ENCODE results near the gene SNAPIN. TPM values are rescaled to one million over a fixed set of nuclear protein-coding genes. Genes with fewer than 3 reads are reported as not detected.

SNAPIN gene
- total and polyA plus RNA-seq, 9 of the 15 experiments (the other 6 are each of a cell fraction or from before 2014, with no cell fraction given) = 11.2 to 43.9 (median 32.3) TPM

- TF ChIP-seq SPI1 (IDR thresholded peaks at IDR 0.05; ENCODE audit: borderline replicate concordance, low read depth, low read length) (0 out of 2 replicates have a peak, but pooled peaks have one; percentile 8), HNRNPK (IDR thresholded peaks at IDR 0.05; ENCODE audit: low read depth, low read length, poor library complexity, severe bottlenecking) (no peak), IRF9 (tag; IDR thresholded peaks at IDR 0.05) (no peak), L3MBTL2 (IDR thresholded peaks at IDR 0.05) (peak; percentile 51), HEY1 (CRISPR knock-in tag; IDR thresholded peaks at IDR 0.05; ENCODE audit: borderline replicate concordance) (no peak), SIN3A (IDR thresholded peaks at IDR 0.05; ENCODE audit: borderline replicate concordance in 2 of 2, control insufficient read depth in 1 of 2, low read depth in 2 of 2, low read length in 2 of 2) (no peak), POLR2H (tag; IDR thresholded peaks at IDR 0.05; ENCODE audit: low read depth) (0 out of 2 replicates have a peak, but pooled peaks have one; percentile 21), REST (IDR thresholded peaks at IDR 0.05; ENCODE audit: borderline replicate concordance) (no peak), REST (CRISPR knock-in tag; IDR thresholded peaks at IDR 0.05; ENCODE audit: low read depth) (peak; percentile 64), ZMIZ1 (IDR thresholded peaks at IDR 0.05; ENCODE audit: low read depth in 2 of 2, low read length in 2 of 2) (no peak), SMARCE1 (IDR thresholded peaks at IDR 0.05) (no peak), SREBF1 (IDR thresholded peaks at IDR 0.05; ENCODE audit: borderline replicate concordance, low read depth, low read length) (no peak), HMGN3 (IDR thresholded peaks at IDR 0.05; ENCODE audit: borderline replicate concordance, extremely low read depth, insufficient read length, low read depth, low read length) (peak; percentile 58), ZNF347 (CRISPR knock-in tag; IDR thresholded peaks at IDR 0.05; ENCODE audit: low read depth) (no peak)
Measured at GRCh38 chr1:153658400-153659174, at the start of gene SNAPIN (continued).

All from K562 (cell line).